Activated CD8-positive, alpha-beta T cell treated with anti-CD3 and anti-CD28 coated beads for 36 hours (primary cell): ENCODE measurements around the gene EFCAB11. TPM values are rescaled to one million over a fixed set of nuclear protein-coding genes. Genes with fewer than 3 reads are reported as not detected.
A peak's percentile ranks its signal among the peaks of the same experiment; 100 is the strongest.
"Not testable (repeated sequence)": the region's sequence is repeated elsewhere in the genome, so short reads cannot be mapped to it uniquely, and the experiment has no call there.

ENCODE experiments used
- ATAC-seq: fragments of 200-7000 bp; cut with Tn5 transposase; one replicate; pipeline ENCODE4 v1.10.0; 2021; ENCODE audit warnings: mild to moderate bottlenecking, moderate library complexity
- CTCF ChIA-PET: fragments of 350-600 bp; sonication (Branson Sonifier 250); formaldehyde crosslinking; loops from one replicate; lab custom pipeline; 2021; ENCODE audit warnings: antibody characterized with exemption; lab: Charles Lee
- POLR2A ChIA-PET: fragments of 350-600 bp; sonication (Branson Sonifier 250); formaldehyde crosslinking; loops from one replicate; lab custom pipeline; 2021; ENCODE audit warnings: antibody characterized with exemption; lab: Charles Lee
- DNase-seq: peaks from one replicate; pipeline ENCODE4 v3.0.0-alpha.2; 2020
- H3K27ac Mint-ChIP-seq: one replicate; pipeline ENCODE4 v1.8.0; 2021; ENCODE audit warnings: mild to moderate bottlenecking, mixed read lengths
- H3K27me3 Mint-ChIP-seq: one replicate; pipeline ENCODE4 v1.8.0; 2021; ENCODE audit warnings: mixed read lengths
- H3K36me3 Mint-ChIP-seq: one replicate; pipeline ENCODE4 v1.8.0; 2021; ENCODE audit warnings: low read depth, mixed read lengths
- H3K4me1 Mint-ChIP-seq: one replicate; pipeline ENCODE4 v1.8.0; 2021; ENCODE audit warnings: low read depth, mixed read lengths
- H3K4me3 Mint-ChIP-seq: one replicate; pipeline ENCODE4 v1.8.0; 2021; ENCODE audit warnings: mild to moderate bottlenecking, moderate library complexity, mixed read lengths
- H3K9me3 Mint-ChIP-seq: one replicate; pipeline ENCODE4 v1.8.0; 2021; ENCODE audit warnings: mixed read lengths
- CTCF ChIP-seq: fragments of 200-600 bp; IDR thresholded peaks from one replicate; pipeline ENCODE4 v1.8.0; 2022; ENCODE audit warnings: antibody characterized with exemption, mild to moderate bottlenecking
- intact Hi-C: fragments of 100-400 bp; cut with micrococcal nuclease; formaldehyde crosslinking; loops from one replicate; pipeline ENCODE4 v1.10.0; 2022
- total RNA-seq, 2 experiments: library from RNA; stranded (reverse); gene quantifications; one replicate each; pipeline ENCODE4 v1.2.3, GENCODE V29; 2021

EFCAB11 gene
- total RNA-seq, 2 experiments from 2014 or later, result 6.6 to 8.4 TPM

GRCh38 chr14:89899917-89900663 is 54.4 kb downstream of the EFCAB11 start:
- ATAC-seq (no peak), DNase-seq (peak; percentile 19)
- H3K9me3 Mint-ChIP-seq, result no peaks in the 10 kb centered on the region
- H3K27ac Mint-ChIP-seq, result no peak overlapping the region
- TF ChIP-seq CTCF, result peak; percentile 44
- H3K36me3 Mint-ChIP-seq, result no peaks in the 10 kb centered on the region
- peaks cover 4% of the 10 kb centered on the region for H3K27me3 Mint-ChIP-seq
- no peak overlapping the region for H3K4me3 Mint-ChIP-seq
- ChIA-PET CTCF (interaction anchor here (0.6 to 0.7 kb wide), 3 partner anchors 15 to 836 kb away, joined by 3 read pairs; no protein-coding TSS in a partner anchor), POLR2A (no interaction called here)
- peaks cover 14% of the 10 kb centered on the region for H3K4me1 Mint-ChIP-seq
- intact Hi-C loops, result no loop called here

GRCh38 chr14:89899291-89899690 is 55.2 kb downstream of the EFCAB11 start:
- H3K4me3 Mint-ChIP-seq, result no peak overlapping the region
- DNase-seq, result no peak
- no peak overlapping the region for H3K27ac Mint-ChIP-seq
- ChIA-PET POLR2A (no interaction called here), CTCF (interaction anchor here (0.6 to 1.0 kb wide), 2 partner anchors 202 to 872 kb away, joined by 3 read pairs; no protein-coding TSS in a partner anchor)
- H3K4me1 Mint-ChIP-seq, result peaks cover 14% of the 10 kb centered on the region
- H3K27me3 Mint-ChIP-seq, result peaks cover 4% of the 10 kb centered on the region
- no peaks in the 10 kb centered on the region for H3K9me3 Mint-ChIP-seq
- H3K36me3 Mint-ChIP-seq, result no peaks in the 10 kb centered on the region
- no peak for ATAC-seq
- TF ChIP-seq CTCF, result no peak
- intact Hi-C loops, result no loop called here

GRCh38 chr14:89893388-89893787 is 61.1 kb downstream of the EFCAB11 start:
- CTCF ChIA-PET, H3K9me3 Mint-ChIP-seq, ATAC-seq, H3K4me3 Mint-ChIP-seq, POLR2A ChIA-PET, DNase-seq, H3K27ac Mint-ChIP-seq, intact Hi-C loops, H3K4me1 Mint-ChIP-seq, H3K36me3 Mint-ChIP-seq, H3K27me3 Mint-ChIP-seq: not testable (repeated sequence)

GRCh38 chr14:89892953-89893352 is 61.6 kb downstream of the EFCAB11 start:
- H3K4me1 Mint-ChIP-seq, result no peaks in the 10 kb centered on the region
- H3K27ac Mint-ChIP-seq, result no peak overlapping the region
- ATAC-seq, result no peak
- H3K4me3 Mint-ChIP-seq, result no peak overlapping the region
- H3K27me3 Mint-ChIP-seq, result no peaks in the 10 kb centered on the region
- intact Hi-C loops, result no loop called here
- H3K36me3 Mint-ChIP-seq, result no peaks in the 10 kb centered on the region
- no peak for TF ChIP-seq CTCF
- POLR2A ChIA-PET, result no interaction called here
- DNase-seq, result no peak
- H3K9me3 Mint-ChIP-seq, result no peaks in the 10 kb centered on the region
- CTCF ChIA-PET, result no interaction called here

GRCh38 chr14:89891721-89892120 is 62.8 kb downstream of the EFCAB11 start:
- intact Hi-C loops, ATAC-seq: not testable (repeated sequence)

GRCh38 chr14:89891055-89891454 is 63.5 kb downstream of the EFCAB11 start:
- ATAC-seq, result no peak
- ChIA-PET CTCF (interaction anchor here (1.2 to 1.5 kb wide), 3 partner anchors 13 to 850 kb away, joined by 3 to 6 read pairs (median 3); no protein-coding TSS in a partner anchor), POLR2A (no interaction called here)
- Mint-ChIP-seq H3K9me3 (no peaks in the 10 kb centered on the region), H3K27me3 (no peaks in the 10 kb centered on the region), H3K27ac (no peak overlapping the region), H3K4me3 (no peak overlapping the region), H3K4me1 (no peaks in the 10 kb centered on the region), H3K36me3 (no peaks in the 10 kb centered on the region)
- intact Hi-C loops, result no loop called here
- TF ChIP-seq CTCF, result no peak
- DNase-seq, result no peak

More at GRCh38 chr14:89891721-89892120, 62.8 kb downstream of the EFCAB11 start:
- H3K36me3 Mint-ChIP-seq, H3K27me3 Mint-ChIP-seq, POLR2A ChIA-PET, CTCF ChIA-PET, H3K4me3 Mint-ChIP-seq, H3K4me1 Mint-ChIP-seq, H3K9me3 Mint-ChIP-seq, H3K27ac Mint-ChIP-seq, DNase-seq: not testable (repeated sequence)
